Non-pigmented ciliary epithelial cell (primary cell): Measurements from ENCODE around the gene AMACR.

Experiments
- DNase-seq: peaks from one replicate; pipeline ENCODE4 v3.0.0-alpha.2; 2010; ENCODE audit warnings: low read depth

AMACR gene

DNA sequence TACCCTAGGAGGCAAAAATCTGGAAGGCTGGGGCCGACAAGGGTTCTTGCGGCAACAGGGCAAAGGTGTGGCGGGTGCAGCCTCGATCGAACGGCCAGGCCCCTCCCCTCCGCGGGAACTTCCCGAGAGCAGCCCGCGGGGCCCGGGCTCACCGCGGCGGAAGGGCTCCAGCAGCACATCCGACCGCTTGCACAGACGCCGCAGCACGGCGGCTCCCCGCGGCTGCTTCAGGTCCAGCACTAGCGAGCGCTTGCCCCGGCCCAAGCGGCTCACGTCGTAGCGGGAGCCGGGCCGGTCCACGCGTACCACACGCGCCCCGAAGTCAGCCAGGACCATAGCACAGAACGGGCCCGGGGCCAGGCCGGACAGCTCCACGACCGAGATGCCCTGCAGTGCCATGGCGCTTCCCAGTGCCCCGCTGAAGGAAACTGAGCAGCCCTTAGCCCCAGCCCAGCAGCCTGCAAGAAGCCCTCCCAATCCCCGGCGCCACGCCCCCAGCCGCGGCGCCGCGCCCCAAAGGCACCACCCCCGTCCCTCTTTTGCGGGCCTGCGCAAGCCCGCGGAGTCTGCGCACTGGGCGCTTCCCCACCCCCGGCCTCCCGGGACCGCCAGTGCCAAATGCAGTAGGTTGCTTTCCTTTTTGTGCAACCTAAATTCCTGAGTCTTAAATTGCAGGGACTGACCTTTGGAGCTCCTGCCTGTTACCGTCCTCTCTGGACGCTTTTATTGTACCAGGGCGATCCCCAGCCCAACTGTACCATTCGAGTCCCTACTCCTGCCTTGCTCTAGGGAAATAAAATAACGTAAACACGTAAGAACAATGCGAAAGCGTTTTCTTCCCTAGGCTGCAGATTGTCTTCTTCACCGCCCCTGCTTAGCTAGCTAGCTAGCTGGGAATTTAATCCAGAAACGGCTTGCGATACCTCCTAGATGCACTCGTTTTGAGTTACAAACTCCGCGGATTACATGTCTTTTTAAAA lies at the start of gene AMACR:
AMACR (minus strand) TSS at position 430 of the 980 bp plus-strand sequence; CDS start at position 399, 31 bp downstream.
- DNase-seq: peak; percentile 60

DNA sequence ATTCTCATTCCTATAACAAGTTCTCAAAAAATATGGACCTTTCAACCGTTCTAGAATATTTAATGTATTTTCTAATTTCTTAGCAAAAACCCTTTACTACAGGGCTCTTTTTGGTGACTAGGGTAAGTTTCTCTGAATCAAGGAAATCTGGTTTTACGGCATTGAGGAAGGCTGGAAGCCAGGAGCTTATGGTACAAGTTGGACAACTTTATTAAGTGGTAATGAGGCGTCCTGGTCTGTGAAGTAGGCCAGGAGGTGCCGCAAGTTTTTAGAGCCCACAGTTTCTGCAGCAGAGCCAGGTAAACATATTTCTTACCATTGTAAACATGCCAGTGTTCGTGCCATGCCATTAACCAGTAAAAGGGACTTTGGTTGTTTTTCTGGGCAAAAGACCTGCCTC lies 49.7 kb upstream of the AMACR start:
- DNase-seq: no peak

DNA sequence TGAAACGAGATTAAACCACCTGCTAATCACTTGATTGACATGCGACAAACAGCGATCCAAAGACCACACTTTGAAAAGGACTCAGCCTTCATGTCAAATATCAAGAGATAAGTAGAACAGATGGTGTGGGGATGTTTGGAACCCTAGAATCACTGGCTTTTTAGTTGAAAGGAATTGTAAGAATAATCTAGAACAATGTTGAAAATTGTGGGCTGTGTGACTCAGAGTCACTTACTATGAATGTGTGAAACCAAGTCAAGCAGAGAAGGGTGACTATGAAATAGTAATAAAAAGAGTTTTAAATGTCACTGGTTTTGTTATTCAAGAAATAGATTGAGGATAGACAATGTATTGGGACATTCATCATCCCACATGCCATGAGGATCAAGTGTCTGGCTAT lies 49.3 kb upstream of the AMACR start:
- no peak for DNase-seq

- no peak for DNase-seq
Measured at GRCh38 chr5:34055667-34056066, 47.8 kb upstream of the AMACR start.

DNA sequence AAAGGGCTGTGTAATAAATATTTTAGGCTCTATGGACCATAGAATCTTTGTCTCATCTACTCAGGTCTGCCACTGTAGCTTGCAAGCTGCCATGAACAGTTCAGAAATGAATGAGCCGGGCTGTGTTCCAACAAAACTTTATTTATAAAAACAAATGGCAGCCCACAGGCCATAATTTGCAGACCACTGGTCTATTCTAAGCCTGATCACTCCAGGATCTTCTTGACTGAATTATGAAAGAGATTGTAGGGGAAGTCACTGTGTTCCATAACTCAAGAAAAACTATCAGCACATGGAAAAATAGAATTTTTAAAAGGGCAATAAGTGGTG lies 46.5 kb upstream of the AMACR start:
- no peak for DNase-seq

DNA sequence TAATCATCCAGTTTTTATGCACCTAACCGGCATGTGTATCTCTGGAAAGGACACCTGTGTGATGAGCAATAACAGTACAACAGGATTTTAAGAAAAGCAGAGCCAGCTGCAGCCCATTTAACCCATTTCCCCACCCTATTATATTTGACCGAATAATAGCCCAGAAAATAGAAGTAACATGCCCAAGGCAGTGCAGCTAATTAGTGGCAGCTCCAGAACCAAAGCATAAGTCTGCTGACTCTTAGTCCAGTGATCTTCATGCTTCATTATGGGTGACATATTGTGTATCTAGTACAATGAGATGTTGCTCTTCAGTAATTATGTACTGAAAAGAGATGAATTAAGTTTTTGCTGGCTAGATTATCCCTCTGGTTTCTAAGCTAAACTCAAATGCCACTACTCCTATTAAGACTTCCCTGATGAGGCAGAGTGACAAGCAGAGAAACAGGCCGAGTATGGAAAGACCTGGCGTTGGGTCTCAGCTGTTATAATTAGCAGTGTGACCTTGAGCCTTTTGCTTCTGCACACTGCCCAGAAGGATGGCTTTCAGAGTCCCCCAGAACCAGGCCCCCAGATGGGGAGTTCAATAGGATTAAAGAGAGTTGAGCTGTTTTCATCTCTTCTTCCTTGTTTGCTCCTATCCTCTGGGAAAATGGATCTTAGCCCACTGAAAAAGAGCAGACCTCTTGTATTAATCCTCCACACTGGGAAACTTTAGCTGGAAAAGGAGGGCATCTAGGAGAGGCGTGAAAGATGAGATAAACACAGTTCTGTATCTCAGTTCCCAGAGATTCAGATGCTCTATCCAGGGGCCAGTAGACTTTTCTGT lies 45.9 kb upstream of the AMACR start:
- no peak for DNase-seq

- DNase-seq: peak; percentile 30
Measured at GRCh38 chr5:34053133-34053532, 45.3 kb upstream of the AMACR start.

DNA sequence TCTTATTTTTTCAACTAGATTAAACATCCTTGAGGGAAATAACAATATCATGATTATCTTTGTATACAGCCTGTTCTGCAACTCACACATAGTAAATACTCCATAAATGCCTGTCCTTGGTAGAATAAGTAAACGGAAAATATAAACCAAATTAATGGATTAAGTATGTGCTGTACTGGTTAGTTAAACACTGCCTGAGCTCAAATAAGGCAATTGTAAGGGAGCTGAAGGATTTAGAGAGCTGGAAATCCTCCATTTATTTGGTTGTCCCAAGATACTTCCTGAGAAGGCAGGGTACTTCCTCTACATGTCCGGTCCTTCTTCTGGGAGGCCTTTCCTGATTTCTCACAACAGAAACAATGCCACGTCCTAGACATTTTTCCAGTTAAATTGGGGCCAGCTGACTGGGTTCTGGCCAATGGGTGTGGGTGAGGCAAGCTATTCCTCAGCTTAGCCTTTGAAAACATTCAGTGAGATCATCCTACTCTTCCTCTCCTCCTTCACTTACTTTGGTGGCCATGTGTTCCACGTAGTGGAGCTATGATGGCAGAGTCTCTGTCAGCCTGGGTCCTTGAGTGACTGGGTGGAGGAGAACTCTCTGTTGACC lies 43.6 kb upstream of the AMACR start:
- no peak for DNase-seq

- DNase-seq: no peak
Measured at GRCh38 chr5:34047774-34048572, 40.1 kb upstream of the AMACR start.

- no peak for DNase-seq
Measured at GRCh38 chr5:34047143-34047542, 39.3 kb upstream of the AMACR start.

- no peak for DNase-seq
Measured at GRCh38 chr5:34045996-34046395, 38.1 kb upstream of the AMACR start.

DNA sequence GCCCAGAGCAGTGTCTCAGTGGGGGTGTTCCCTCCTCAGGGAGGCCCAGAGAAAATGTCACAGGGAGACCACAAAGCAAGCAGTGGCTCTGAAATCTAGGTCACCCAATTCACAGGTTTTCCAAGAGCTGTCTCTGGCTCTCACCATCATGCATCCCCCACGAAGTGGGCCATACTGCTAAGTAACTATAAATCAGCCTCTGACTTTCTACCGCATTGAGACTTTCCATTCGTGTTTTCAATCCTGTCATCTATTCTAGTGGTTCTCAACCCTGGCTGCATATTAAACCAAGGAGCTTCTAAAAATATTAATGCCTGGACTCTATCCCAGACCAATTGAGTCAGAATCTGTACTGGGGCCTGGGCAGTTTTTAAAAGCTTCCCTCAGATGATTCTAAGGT lies 37.2 kb upstream of the AMACR start:
- DNase-seq: no peak

GRCh38 chr5:34043099-34043876 lies 35.4 kb upstream of the AMACR start, which contains the start of gene C1QTNF3:
C1QTNF3 (minus strand) TSS chr5:34043213; CDS start chr5:34043125, 88 bp downstream.
- DNase-seq: no peak

- DNase-seq: no peak
Measured at GRCh38 chr5:34042321-34042720, 34.5 kb upstream of the AMACR start.

- DNase-seq: no peak
Measured at GRCh38 chr5:34041247-34041972, 33.6 kb upstream of the AMACR start.

DNA sequence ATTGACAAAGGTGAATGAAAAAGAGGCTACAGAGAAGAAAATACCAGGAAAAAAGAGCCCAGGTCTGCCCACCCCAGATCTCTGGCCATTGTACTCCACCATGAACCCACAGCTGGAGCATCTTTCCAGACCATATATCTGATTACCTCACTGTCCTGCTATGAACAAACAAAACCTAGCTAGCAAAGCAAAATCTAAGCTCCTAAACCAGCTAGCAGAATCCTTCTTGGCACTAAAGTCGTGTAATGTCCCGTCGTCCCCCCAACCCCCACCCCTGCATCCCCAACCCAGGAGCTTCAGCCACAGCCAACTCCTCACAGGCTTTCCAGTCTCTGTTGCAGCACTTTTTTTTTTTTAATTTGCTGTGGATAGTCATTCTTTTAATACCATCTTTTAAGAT lies 32.6 kb upstream of the AMACR start:
- DNase-seq: no peak

DNA sequence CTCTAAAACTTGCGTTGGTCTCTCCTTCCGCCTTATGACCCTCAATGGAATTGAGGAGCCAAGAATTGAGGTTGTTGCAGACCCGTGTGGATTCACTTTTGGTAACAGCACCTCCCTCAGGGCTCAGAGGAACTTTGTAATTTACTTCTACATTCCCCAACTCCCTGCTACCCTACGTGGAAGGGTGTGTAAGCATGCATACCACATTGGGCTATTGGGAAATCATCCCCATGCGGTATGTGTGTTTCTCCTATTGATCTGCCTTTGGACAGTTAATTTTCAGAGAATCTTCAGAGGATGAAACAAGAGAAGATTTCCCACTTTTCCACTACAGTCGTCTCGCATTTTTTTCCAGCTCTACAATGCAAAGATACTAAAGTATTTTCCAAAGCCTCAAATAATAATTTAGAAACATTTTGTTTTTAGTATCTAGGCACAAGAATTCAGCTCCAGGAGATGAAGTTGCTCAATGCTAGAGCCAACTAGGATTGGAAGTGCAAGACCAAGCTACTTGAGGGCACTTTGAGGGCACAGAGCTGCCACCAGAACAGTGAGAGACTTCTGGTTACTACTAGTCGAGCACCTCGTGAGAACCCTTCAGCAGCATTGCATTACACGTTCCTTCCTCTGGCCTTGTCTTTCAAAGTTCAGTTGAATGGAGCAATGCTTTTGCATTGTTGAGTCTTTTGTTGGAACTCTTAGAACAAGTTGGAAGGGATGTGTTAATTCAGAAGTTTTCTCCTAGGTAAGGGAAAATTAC lies 31.7 kb upstream of the AMACR start:
- DNase-seq: no peak

GRCh38 chr5:34038838-34039237 lies 31.0 kb upstream of the AMACR start:
- DNase-seq: no peak

- no peak for DNase-seq
Measured at GRCh38 chr5:34038390-34038789, 30.5 kb upstream of the AMACR start.
